H1 (cell line): Measurements from ENCODE around the gene PRR5L. TPM values are rescaled to one million over a fixed set of nuclear protein-coding genes. Genes with fewer than 3 reads are reported as not detected.

Experiments used
- RXRA ChIP-seq: IDR thresholded peaks from 2 replicates; pipeline ENCODE4 v1.6.1; 2011; ENCODE audit warnings: low read depth, mild to moderate bottlenecking, low read length, moderate library complexity; ENCODE audit not compliant: insufficient read depth
- TAF7 ChIP-seq: optimal IDR thresholded peaks from 2 replicates; pipeline ENCODE3; 2011; ENCODE audit warnings: low read depth, mild to moderate bottlenecking, inconsistent platforms, low read length, moderate library complexity, borderline replicate concordance
- polyA plus RNA-seq, 7 experiments: library from polyadenylated mRNA; depleted of rRNA in 3 of 7; stranded (reverse) in 5 of 7; unstranded in 2 of 7; fragments of >200 nt in 5 of 7; fragments of 200-250 nt in 2 of 7; gene quantifications; 1 replicate in 5 of 7; 2 replicates in 1 of 7; 4 replicates in 1 of 7; pipeline versions ENCODE4 v1.2.1 to v1.2.3, GENCODE V29; 2011 to 2013; ENCODE audit warnings: missing spikeins in 2 of 7, mixed read lengths in 2 of 7
- total RNA-seq: library from RNA; stranded (reverse); fragmentation: NEBNext Ultra II Directional; extraction: Animal tissue kit (Norgen Biotek cat#: 25700); gene quantifications from 2 replicates; pipeline ENCODE4 v1.2.1, GENCODE V29; 2021
- TF ChIP-seq, protein P1 (sequence below): IDR thresholded peaks from 2 replicates; pipeline ENCODE4 v1.6.1; 2011; ENCODE audit warnings: low read depth, mild to moderate bottlenecking, low read length; ENCODE audit not compliant: insufficient read depth

The PRR5L gene
- total and polyA plus RNA-seq, 2 of the 8 experiments (the other 6 are each of a cell fraction or from before 2014, with no cell fraction given): 6.6 to 10.1 TPM

DNA sequence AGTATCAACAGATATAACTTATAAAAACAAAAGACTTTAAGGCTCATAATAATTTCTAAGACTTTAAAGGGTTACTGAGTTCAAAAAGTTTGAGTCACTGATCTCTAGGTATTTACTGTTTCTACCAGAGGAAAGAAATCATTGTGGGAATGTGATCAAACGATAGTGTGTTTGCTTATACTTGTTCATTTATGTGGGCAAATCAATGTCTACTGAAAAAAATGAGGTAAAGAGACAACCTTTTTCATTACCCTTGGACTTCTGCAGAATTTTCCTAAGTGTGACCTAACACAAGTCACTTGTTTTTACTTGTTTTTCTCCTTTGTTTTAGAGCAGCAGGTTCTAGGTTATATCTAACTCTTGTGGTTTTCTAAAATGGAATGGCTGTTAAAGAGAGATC is 65.4 kb downstream of the PRR5L start (continued):
- TF ChIP-seq, protein P1, sequence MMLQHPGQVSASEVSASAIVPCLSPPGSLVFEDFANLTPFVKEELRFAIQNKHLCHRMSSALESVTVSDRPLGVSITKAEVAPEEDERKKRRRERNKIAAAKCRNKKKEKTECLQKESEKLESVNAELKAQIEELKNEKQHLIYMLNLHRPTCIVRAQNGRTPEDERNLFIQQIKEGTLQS: no peak
- TF ChIP-seq TAF7: no peak
- TF ChIP-seq RXRA: no peak
